Ascending aorta (tissue), 2 donors: ENCODE measurements around the gene ANKRD11. TPM values are rescaled to one million over a fixed set of nuclear protein-coding genes. Genes with fewer than 3 reads are reported as not detected.

Experiments
- DNase-seq, 2 donors: peaks; one replicate each; pipeline ENCODE4 v3.0.0-alpha.2; 2019; ENCODE audit warnings: low spot score in 2 of 2
- H3K27ac ChIP-seq, 2 donors: fragments of 200-600 bp; sonication (generic); one replicate each; pipeline ENCODE4 v1.5.1; 2016 to 2017; ENCODE audit warnings: mild to moderate bottlenecking in 1 of 2
- H3K27me3 ChIP-seq: fragments of 200-600 bp; sonication (generic); one replicate; pipeline ENCODE4 v1.5.1; 2017
- H3K36me3 ChIP-seq, 2 donors: fragments of 200-600 bp; sonication (generic); one replicate each; pipeline ENCODE4 v1.5.1; 2016
- H3K4me1 ChIP-seq, 2 donors: fragments of 200-600 bp; sonication (generic); one replicate each; pipeline ENCODE4 v1.5.1; 2016 to 2017; ENCODE audit warnings: mild to moderate bottlenecking in 1 of 2
- H3K4me3 ChIP-seq, 2 donors: fragments of 200-600 bp; sonication (generic); one replicate each; pipeline ENCODE4 v1.5.1; 2016 to 2017; ENCODE audit warnings: mild to moderate bottlenecking in 1 of 2
- H3K9me3 ChIP-seq, 2 donors: fragments of 200-600 bp; sonication (generic); one replicate each; pipeline ENCODE4 v1.5.1; 2016
- intact Hi-C: fragments of 100-400 bp; cut with DNase I; formaldehyde crosslinking; loops from one replicate; pipeline ENCODE4 v1.15.1; 2023
- total RNA-seq: library from RNA; depleted of rRNA; stranded (reverse); fragments of >200 nt; gene quantifications from one replicate; pipeline ENCODE4 v1.1.0, GENCODE V29; 2016
- TF ChIP-seq, protein P1 (sequence below), 3 experiments: fragments of 200-600 bp in 2 of 3; fragments of 450-650 bp in 1 of 3; sonication (generic) in 2 of 3; IDR thresholded peaks; one replicate each; pipeline ENCODE4 v1.5.1; 2016 to 2019; ENCODE audit warnings: antibody characterized with exemption in 3 of 3, mild to moderate bottlenecking in 1 of 3, moderate library complexity in 1 of 3

Gene ANKRD11
- total RNA-seq, 1 donor from 2014 or later = 124 TPM

DNA sequence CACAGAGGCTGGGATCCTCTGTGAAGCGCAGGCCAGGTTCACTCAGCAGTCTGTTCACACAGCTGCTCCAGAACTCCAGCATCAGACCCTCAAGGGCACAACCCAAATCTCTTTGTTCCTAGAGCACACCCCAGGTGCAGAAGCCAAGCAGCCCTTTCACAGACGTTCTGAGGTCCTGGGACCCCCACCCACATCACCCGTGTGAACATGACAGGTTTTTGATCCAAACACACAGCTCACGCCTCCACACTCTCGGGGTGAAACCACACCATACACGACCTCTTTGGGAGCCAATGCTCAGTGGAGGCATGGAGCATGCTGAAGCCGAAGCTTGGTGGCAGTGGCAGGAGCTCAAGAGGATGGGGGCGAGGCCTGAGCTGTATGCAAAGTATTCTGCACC, 175.5 kb downstream of the ANKRD11 start:
- Histone ChIP-seq H3K4me1 (peaks cover 13 to 30% of the 10 kb centered on the region in 2 donors), H3K27ac (no peak overlapping the region)
- intact Hi-C loops = no loop called here

DNA sequence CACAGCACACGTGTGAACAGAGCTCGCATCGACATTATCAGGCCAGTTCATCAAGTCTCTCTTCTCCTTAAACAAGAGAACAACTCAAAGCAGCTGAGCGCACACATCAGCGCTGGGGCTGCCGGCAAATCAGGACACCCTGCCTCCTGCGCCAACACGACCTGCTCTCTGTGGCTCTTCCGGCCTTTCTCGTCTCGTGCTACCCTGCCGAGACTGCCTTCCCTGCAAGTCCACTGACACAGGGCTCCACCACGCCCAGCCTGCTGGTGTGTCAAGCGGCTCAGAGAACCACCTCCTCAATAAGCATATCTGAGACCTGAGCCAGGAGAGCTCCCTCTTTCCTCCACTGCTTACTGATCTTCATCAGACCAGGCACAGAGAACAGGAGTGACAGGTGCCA, 176.0 kb downstream of the ANKRD11 start:
- H3K36me3 ChIP-seq = peaks cover 6 to 18% of the 10 kb centered on the region in 2 donors
- H3K9me3 ChIP-seq = no peaks in the 10 kb centered on the region
- intact Hi-C loops = no loop called here
- peaks cover 9 to 25% of the 10 kb centered on the region in 2 donors for H3K4me1 ChIP-seq
- DNase-seq = no peak
- TF ChIP-seq, protein P1, sequence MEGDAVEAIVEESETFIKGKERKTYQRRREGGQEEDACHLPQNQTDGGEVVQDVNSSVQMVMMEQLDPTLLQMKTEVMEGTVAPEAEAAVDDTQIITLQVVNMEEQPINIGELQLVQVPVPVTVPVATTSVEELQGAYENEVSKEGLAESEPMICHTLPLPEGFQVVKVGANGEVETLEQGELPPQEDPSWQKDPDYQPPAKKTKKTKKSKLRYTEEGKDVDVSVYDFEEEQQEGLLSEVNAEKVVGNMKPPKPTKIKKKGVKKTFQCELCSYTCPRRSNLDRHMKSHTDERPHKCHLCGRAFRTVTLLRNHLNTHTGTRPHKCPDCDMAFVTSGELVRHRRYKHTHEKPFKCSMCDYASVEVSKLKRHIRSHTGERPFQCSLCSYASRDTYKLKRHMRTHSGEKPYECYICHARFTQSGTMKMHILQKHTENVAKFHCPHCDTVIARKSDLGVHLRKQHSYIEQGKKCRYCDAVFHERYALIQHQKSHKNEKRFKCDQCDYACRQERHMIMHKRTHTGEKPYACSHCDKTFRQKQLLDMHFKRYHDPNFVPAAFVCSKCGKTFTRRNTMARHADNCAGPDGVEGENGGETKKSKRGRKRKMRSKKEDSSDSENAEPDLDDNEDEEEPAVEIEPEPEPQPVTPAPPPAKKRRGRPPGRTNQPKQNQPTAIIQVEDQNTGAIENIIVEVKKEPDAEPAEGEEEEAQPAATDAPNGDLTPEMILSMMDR (IDR thresholded peaks at IDR 0.05) = no peak
- H3K4me3 ChIP-seq = no peak overlapping the region
- no peaks in the 10 kb centered on the region for H3K27me3 ChIP-seq
- H3K27ac ChIP-seq = no peak overlapping the region

More for the DNA sequence above, 175.5 kb downstream of the ANKRD11 start:
- Histone ChIP-seq H3K9me3 (no peaks in the 10 kb centered on the region), H3K27me3 (no peaks in the 10 kb centered on the region), H3K4me3 (no peak overlapping the region), H3K36me3 (peaks cover 6 to 18% of the 10 kb centered on the region in 2 donors)
- TF ChIP-seq, protein P1 (IDR thresholded peaks at IDR 0.05) = no peak
- no peak for DNase-seq

- H3K4me1 ChIP-seq = peaks cover 1 to 18% of the 10 kb centered on the region in 2 donors
- H3K27ac ChIP-seq = no peak overlapping the region
- intact Hi-C loops = no loop called here
- DNase-seq = no peak
- H3K4me3 ChIP-seq = no peak overlapping the region
- H3K9me3 ChIP-seq = no peaks in the 10 kb centered on the region
- TF ChIP-seq, protein P1 (IDR thresholded peaks at IDR 0.05) = no peak
- peaks cover 6 to 18% of the 10 kb centered on the region in 2 donors for H3K36me3 ChIP-seq
- no peaks in the 10 kb centered on the region for H3K27me3 ChIP-seq
Observed at GRCh38 chr16:89313583-89313982, 176.8 kb downstream of the ANKRD11 start.

GRCh38 chr16:89312598-89313299, 177.6 kb downstream of the ANKRD11 start:
- H3K27me3 ChIP-seq = no peaks in the 10 kb centered on the region
- TF ChIP-seq, protein P1 (IDR thresholded peaks at IDR 0.05) = no peak
- H3K4me1 ChIP-seq = peaks cover 0 to 15% of the 10 kb centered on the region in 2 donors
- DNase-seq = no peak
- no peak overlapping the region for H3K27ac ChIP-seq
- no peak overlapping the region for H3K4me3 ChIP-seq
- intact Hi-C loops = no loop called here
- H3K9me3 ChIP-seq = no peaks in the 10 kb centered on the region
- H3K36me3 ChIP-seq = peaks cover 6 to 18% of the 10 kb centered on the region in 2 donors

DNA sequence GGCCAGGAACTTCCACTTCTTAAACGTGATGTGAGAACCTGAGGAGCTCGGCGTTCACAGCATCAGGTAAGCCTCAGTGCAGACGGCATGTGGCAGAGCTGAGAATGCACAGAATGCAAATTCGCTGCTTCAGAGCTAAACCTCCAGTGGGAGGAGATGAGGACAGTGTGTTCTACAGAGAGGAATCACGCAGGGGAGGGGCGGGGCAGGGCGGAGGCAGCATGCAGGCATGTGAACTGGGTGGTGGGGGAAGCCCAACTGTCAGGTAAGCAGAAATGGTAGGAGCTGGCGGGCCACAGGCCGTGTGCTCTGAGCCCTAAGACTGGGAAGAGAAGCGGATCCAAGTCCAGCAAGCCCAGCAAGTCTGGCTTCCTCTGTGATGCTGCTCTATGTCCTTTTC, 178.2 kb downstream of the ANKRD11 start:
- DNase-seq = no peak
- intact Hi-C loops = no loop called here
- Histone ChIP-seq H3K27ac (no peak overlapping the region), H3K4me3 (no peak overlapping the region), H3K36me3 (peaks cover 6 to 18% of the 10 kb centered on the region in 2 donors), H3K4me1 (peaks cover 0 to 11% of the 10 kb centered on the region in 2 donors), H3K27me3 (no peaks in the 10 kb centered on the region), H3K9me3 (no peaks in the 10 kb centered on the region)
- TF ChIP-seq, protein P1 (IDR thresholded peaks at IDR 0.05) = no peak
